Measurements from ENCODE around the gene MPPE1. TPM values are rescaled to one million over a fixed set of nuclear protein-coding genes. Genes with fewer than 3 reads are reported as not detected.

Gene MPPE1
- total and polyA plus RNA-seq, 2 of the 4 experiments (the other 2 are of a cell fraction) = 13.8 to 19.9 TPM

DNA sequence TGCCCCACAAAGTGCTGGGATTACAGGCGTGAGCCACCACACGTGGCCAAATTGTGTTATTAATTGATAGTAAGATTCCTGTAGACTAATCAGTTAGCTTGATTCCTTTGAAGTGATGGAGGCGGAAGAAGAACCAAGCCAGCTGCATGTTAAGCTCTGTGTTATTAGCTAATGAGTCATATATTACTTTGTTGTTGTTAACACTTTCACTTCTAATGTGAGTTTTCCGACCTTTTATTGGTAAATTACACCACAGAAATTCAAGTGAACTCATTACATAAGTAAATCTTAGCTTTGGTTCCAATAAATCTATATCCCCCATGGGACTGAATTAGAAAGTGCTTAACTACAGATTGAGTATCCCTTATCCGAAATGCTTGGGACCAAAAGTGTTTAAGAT, 36.6 kb downstream of the MPPE1 start:
- in situ Hi-C loops (cut with MboI; ENCODE audit: low sequenced_read_pairs) = no loop called here

More for the DNA sequence above, 36.6 kb downstream of the MPPE1 start:
- no peak for DNase-seq
- dilution Hi-C loops (cut with HindIII; ENCODE audit: low sequenced_read_pairs, unreplicated experiment) (no loop called here), intact Hi-C loops (cut with micrococcal nuclease) (no loop called here)
- Histone ChIP-seq H4K8ac (ENCODE audit: low read depth in 2 of 2, low read length in 2 of 2) (no peak overlapping the region), H3K23ac (ENCODE audit: low read depth, low read length) (no peak overlapping the region), H2BK120ac (ENCODE audit: low read depth, low read length) (no peak overlapping the region), H4K91ac (ENCODE audit: insufficient read depth, low read depth, low read length) (no peak overlapping the region), H2AK9ac (replicated peaks; ENCODE audit: low read depth, low read length, poor library complexity) (no peak overlapping the region), H3K27ac (ENCODE audit: insufficient read depth, low read length) (no peak overlapping the region), H2BK15ac (ENCODE audit: low read depth, low read length) (no peak overlapping the region), H2AFZ (replicated peaks; ENCODE audit: low read length, poor library complexity) (no peak overlapping the region), H3K79me1 (ENCODE audit: low read depth in 1 of 2, low read length in 2 of 2) (no peaks in the 10 kb centered on the region), H3K9me1 (ENCODE audit: insufficient read depth, low read length) (no peaks in the 10 kb centered on the region), H3K27me3 (ENCODE audit: control insufficient read depth, insufficient read depth, low read length) (no peaks in the 10 kb centered on the region), H3K18ac (ENCODE audit: low read depth, low read length) (no peak overlapping the region), H3K4ac (ENCODE audit: low read depth, low read length) (no peak overlapping the region), H3K9me3 (ENCODE audit: control insufficient read depth, insufficient read depth, low read length) (no peaks in the 10 kb centered on the region), H4K5ac (ENCODE audit: low read depth, low read length) (no peak overlapping the region), H3K36me3 (ENCODE audit: control insufficient read depth, insufficient read depth, low read length) (no peaks in the 10 kb centered on the region), H4K20me1 (ENCODE audit: insufficient read depth, low read length) (no peaks in the 10 kb centered on the region), H2BK20ac (ENCODE audit: low read depth, low read length) (no peak overlapping the region), H3K9ac (ENCODE audit: low read depth, low read length) (no peak overlapping the region), H2BK5ac (ENCODE audit: low read depth, low read length, poor library complexity, severe bottlenecking) (no peak overlapping the region), H3K14ac (replicated peaks; ENCODE audit: low read depth, low read length) (no peak overlapping the region), H2AK5ac (ENCODE audit: low read depth, low read length) (no peak overlapping the region), H3K4me3 (ENCODE audit: insufficient read depth, low read depth, low read length) (no peak overlapping the region), H3K56ac (ENCODE audit: extremely low read depth, insufficient read depth, low read length) (no peak overlapping the region), H3K4me2 (ENCODE audit: low read depth, low read length) (no peak overlapping the region), H3K4me1 (ENCODE audit: control insufficient read depth, insufficient read depth, low read length) (no peaks in the 10 kb centered on the region)
- TF ChIP-seq RAD21 (IDR thresholded peaks at IDR 0.05; ENCODE audit: low read length) (no peak), MXI1 (IDR thresholded peaks at IDR 0.05; ENCODE audit: borderline replicate concordance, low read depth, low read length) (no peak), FOS (IDR thresholded peaks at IDR 0.05; ENCODE audit: low read depth, low read length) (no peak), MAZ (IDR thresholded peaks at IDR 0.05; ENCODE audit: borderline replicate concordance, low read depth, low read length) (no peak), RFX5 (IDR thresholded peaks at IDR 0.05; ENCODE audit: low read depth, low read length) (no peak), NFE2L2 (IDR thresholded peaks at IDR 0.05; ENCODE audit: low read depth, low read length) (no peak), RCOR1 (IDR thresholded peaks at IDR 0.05; ENCODE audit: insufficient replicate concordance, low read length) (no peak), CHD1 (IDR thresholded peaks at IDR 0.05; ENCODE audit: low read depth, low read length) (no peak), CEBPB (IDR thresholded peaks at IDR 0.05; ENCODE audit: low read depth, low read length) (no peak), MAFK (IDR thresholded peaks at IDR 0.05; ENCODE audit: low read depth, low read length) (no peak), POLR2A (IDR thresholded peaks at IDR 0.05; ENCODE audit: low read depth, low read length) (no peak), BHLHE40 (IDR thresholded peaks at IDR 0.05; ENCODE audit: low read depth, low read length) (no peak), SMC3 (IDR thresholded peaks at IDR 0.05; ENCODE audit: low read depth, low read length) (no peak)
- TF ChIP-seq, protein P1, sequence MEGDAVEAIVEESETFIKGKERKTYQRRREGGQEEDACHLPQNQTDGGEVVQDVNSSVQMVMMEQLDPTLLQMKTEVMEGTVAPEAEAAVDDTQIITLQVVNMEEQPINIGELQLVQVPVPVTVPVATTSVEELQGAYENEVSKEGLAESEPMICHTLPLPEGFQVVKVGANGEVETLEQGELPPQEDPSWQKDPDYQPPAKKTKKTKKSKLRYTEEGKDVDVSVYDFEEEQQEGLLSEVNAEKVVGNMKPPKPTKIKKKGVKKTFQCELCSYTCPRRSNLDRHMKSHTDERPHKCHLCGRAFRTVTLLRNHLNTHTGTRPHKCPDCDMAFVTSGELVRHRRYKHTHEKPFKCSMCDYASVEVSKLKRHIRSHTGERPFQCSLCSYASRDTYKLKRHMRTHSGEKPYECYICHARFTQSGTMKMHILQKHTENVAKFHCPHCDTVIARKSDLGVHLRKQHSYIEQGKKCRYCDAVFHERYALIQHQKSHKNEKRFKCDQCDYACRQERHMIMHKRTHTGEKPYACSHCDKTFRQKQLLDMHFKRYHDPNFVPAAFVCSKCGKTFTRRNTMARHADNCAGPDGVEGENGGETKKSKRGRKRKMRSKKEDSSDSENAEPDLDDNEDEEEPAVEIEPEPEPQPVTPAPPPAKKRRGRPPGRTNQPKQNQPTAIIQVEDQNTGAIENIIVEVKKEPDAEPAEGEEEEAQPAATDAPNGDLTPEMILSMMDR (conservative IDR thresholded peaks at IDR 0.05; ENCODE audit: low read depth, low read length) = no peak
- TF ChIP-seq, protein P2, sequence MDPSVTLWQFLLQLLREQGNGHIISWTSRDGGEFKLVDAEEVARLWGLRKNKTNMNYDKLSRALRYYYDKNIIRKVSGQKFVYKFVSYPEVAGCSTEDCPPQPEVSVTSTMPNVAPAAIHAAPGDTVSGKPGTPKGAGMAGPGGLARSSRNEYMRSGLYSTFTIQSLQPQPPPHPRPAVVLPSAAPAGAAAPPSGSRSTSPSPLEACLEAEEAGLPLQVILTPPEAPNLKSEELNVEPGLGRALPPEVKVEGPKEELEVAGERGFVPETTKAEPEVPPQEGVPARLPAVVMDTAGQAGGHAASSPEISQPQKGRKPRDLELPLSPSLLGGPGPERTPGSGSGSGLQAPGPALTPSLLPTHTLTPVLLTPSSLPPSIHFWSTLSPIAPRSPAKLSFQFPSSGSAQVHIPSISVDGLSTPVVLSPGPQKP (IDR thresholded peaks at IDR 0.05; ENCODE audit: borderline replicate concordance, low read depth, low read length) = no peak
- TF ChIP-seq, protein P3, sequence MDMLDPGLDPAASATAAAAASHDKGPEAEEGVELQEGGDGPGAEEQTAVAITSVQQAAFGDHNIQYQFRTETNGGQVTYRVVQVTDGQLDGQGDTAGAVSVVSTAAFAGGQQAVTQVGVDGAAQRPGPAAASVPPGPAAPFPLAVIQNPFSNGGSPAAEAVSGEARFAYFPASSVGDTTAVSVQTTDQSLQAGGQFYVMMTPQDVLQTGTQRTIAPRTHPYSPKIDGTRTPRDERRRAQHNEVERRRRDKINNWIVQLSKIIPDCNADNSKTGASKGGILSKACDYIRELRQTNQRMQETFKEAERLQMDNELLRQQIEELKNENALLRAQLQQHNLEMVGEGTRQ (IDR thresholded peaks at IDR 0.05; ENCODE audit: low read depth, low read length) = no peak
- BruUV-seq (replicated peaks) = no TSS peak
- no CpG with 5 or more reads among the region's 5 CpGs for WGBS, 2 experiments (ENCODE audit: extremely low coverage in 2 of 2, insufficient read length in 1 of 2)
- ChIA-PET POLR2A (ENCODE audit: unreplicated experiment) (no interaction called here), CTCF (interaction anchor here (1.1 kb wide), 1 partner anchor 21 kb away, joined by 3 read pairs; the partner anchor contains the start of gene CHMP1B)
- no peak for ATAC-seq (ENCODE audit: low read depth)

Measured in IMR-90 (cell line).